ENCODE data around the gene CYP1A2. TPM values are rescaled to one million over a fixed set of nuclear protein-coding genes. Genes with fewer than 3 reads are reported as not detected.

Gene CYP1A2
- total RNA-seq, 1 experiment from 2014 or later: not detected

DNA sequence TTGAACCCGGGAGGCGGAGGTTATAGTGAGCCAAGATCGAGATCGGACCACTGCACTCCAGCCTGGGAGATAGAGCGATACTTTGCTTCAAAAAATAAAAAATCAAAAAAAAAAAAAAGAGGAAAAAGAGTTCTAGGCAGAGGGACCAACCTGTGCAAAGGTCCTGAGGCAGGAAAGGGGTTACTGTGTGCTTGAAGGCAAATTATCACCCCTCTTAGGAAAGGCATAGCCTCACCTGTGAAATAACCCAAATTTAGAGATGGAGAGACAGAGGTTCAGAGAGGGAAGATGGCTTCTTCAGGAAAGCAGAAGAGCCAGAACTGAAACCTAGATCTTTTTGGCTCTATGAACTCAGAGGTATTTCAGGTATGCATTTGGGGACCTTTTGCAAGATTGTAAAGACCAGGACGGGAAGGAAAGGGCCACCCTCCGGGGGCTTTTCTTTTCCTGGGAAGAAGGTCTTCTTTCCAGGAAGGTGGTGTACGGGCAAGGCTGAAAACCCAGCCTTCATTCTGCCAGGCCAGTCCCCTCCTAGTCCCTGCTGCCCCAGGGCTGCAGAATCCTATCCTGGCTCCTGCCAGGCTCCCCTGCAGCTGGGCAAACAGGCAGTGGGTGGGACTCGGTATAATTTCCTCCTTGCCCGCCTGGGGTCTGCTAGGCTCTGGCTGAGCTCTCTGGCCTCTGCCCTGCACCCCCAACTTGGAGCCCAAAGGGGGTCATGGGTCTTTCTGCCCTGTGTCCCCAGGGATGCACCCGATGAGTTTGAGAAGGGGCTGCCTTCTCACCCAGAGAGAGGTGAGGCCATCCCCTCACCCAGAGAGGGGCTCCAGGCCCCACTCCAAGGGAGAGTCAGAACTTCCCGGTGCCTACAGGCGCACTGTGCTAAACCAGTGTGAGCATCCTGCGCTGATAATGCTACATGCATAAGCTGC, 18.8 kb downstream of the CYP1A2 start:
- no peaks in the 10 kb centered on the region for H3K36me3 Mint-ChIP-seq (ENCODE audit: insufficient read depth in 1 of 3, low read depth in 3 of 3)
- Histone ChIP-seq H3K23ac (ENCODE audit: insufficient read length, low read depth, low read length) (no peak overlapping the region), H3K14ac (ENCODE audit: insufficient read depth, low read length) (no peak overlapping the region; the same call in 1 of the 2 replicates), H2AK5ac (ENCODE audit: insufficient read length, low read length) (no peak overlapping the region), H2BK20ac (ENCODE audit: low read depth, low read length, poor library complexity, severe bottlenecking) (no peak overlapping the region), H3K27me3 (ENCODE audit: insufficient read depth, low read length) (no peaks in the 10 kb centered on the region; the same call in 1 of the 2 replicates), H2BK12ac (ENCODE audit: insufficient read length, low read depth, low read length) (no peak overlapping the region), H3K4ac (ENCODE audit: low read depth, low read length) (no peak overlapping the region), H2AFZ (ENCODE audit: low read length) (no peak overlapping the region), H4K5ac (ENCODE audit: insufficient read length, low read depth, low read length) (no peak overlapping the region), H2BK120ac (ENCODE audit: low read depth, low read length, poor library complexity, severe bottlenecking) (no peak overlapping the region), H3K23me2 (ENCODE audit: insufficient read length, low read depth, low read length, poor library complexity, severe bottlenecking) (no peaks in the 10 kb centered on the region), H3K9me3 (ENCODE audit: control insufficient read depth, low read depth, low read length) (no peaks in the 10 kb centered on the region), H3K4me1 (ENCODE audit: insufficient read depth, low read length) (no peaks in the 10 kb centered on the region; the same call in 1 of the 2 replicates), H3T11ph (ENCODE audit: low read length) (no peak overlapping the region), H3K27ac (ENCODE audit: insufficient read length, low read depth, low read length) (no peak overlapping the region), H2BK5ac (ENCODE audit: insufficient read length, low read length) (no peak overlapping the region), H3K56ac (ENCODE audit: insufficient read length, low read depth, low read length) (no peak overlapping the region), H3K79me2 (ENCODE audit: insufficient read depth, low read length) (no peaks in the 10 kb centered on the region), H3K79me1 (ENCODE audit: insufficient read depth, low read depth, low read length, poor library complexity, severe bottlenecking) (no peaks in the 10 kb centered on the region), H3K18ac (ENCODE audit: insufficient read length, low read depth, low read length) (no peak overlapping the region), H4K8ac (replicated peaks; ENCODE audit: insufficient read length, low read depth, low read length) (no peak overlapping the region), H2BK15ac (ENCODE audit: low read depth, low read length) (no peak overlapping the region), H4K91ac (ENCODE audit: insufficient read length, low read depth, low read length) (no peak overlapping the region), H3K9ac (ENCODE audit: extremely low read depth, insufficient read length, low read length) (no peak overlapping the region), H3K4me2 (ENCODE audit: insufficient read depth, insufficient read length, low read length) (no peak overlapping the region), H4K20me1 (ENCODE audit: control insufficient read depth, insufficient read depth, insufficient read length) (no peaks in the 10 kb centered on the region)
- no peak overlapping the region for H3K27ac Mint-ChIP-seq
- DNase-seq: no peak
- peaks cover 13 to 23% of the 10 kb centered on the region in 2 experiments for H3K4me1 Mint-ChIP-seq
- WGBS (ENCODE audit: extremely low coverage, insufficient read length, low lambda C conversion rate): no CpG with 5 or more reads among the region's 14 CpGs
- no peak overlapping the region for H3K4me3 Mint-ChIP-seq
- no peak for TF ChIP-seq CTCF (conservative IDR thresholded peaks at IDR 0.05)
- no peaks in the 10 kb centered on the region for H3K9me3 Mint-ChIP-seq
- H3K27me3 Mint-ChIP-seq (ENCODE audit: low read depth): peaks cover 32% of the 10 kb centered on the region

All from H9 (cell line).